Hepatocyte (in vitro differentiated cells): ENCODE results near the gene GPRIN3.
"Not testable (repeated sequence)": the region's sequence is repeated elsewhere in the genome, so short reads cannot be mapped to it uniquely, and the experiment has no call there.

ENCODE experiments used
- CTCF ChIP-seq: fragments of 200-600 bp; sonication (generic); IDR thresholded peaks from 2 replicates; pipeline ENCODE4 v1.5.1; 2016; ENCODE audit warnings: antibody characterized with exemption, mild to moderate bottlenecking; ENCODE audit not compliant: poor library complexity
- EZH2 ChIP-seq: fragments of 200-600 bp; sonication (generic); IDR thresholded peaks from 2 replicates; pipeline ENCODE4 v1.6.1; 2016; ENCODE audit warnings: antibody characterized with exemption, mild to moderate bottlenecking, borderline replicate concordance
- EZH2phosphoT487 ChIP-seq: fragments of 200-600 bp; sonication (generic); IDR thresholded peaks from one replicate; pipeline ENCODE4 v1.6.1; 2018; ENCODE audit warnings: antibody characterized with exemption, mild to moderate bottlenecking, low read depth, moderate library complexity; ENCODE audit not compliant: unreplicated experiment, severe bottlenecking

GRCh38 chr4:89199394-89199793 lies 108.2 kb downstream of the GPRIN3 start:
- TF ChIP-seq CTCF, EZH2phosphoT487, EZH2: not testable (repeated sequence)
